Measurements from ENCODE around the gene GUCY2D. TPM values are rescaled to one million over a fixed set of nuclear protein-coding genes. Genes with fewer than 3 reads are reported as not detected.

The GUCY2D gene
- total RNA-seq, 1 experiment from 2014 or later: 1.7 TPM

DNA sequence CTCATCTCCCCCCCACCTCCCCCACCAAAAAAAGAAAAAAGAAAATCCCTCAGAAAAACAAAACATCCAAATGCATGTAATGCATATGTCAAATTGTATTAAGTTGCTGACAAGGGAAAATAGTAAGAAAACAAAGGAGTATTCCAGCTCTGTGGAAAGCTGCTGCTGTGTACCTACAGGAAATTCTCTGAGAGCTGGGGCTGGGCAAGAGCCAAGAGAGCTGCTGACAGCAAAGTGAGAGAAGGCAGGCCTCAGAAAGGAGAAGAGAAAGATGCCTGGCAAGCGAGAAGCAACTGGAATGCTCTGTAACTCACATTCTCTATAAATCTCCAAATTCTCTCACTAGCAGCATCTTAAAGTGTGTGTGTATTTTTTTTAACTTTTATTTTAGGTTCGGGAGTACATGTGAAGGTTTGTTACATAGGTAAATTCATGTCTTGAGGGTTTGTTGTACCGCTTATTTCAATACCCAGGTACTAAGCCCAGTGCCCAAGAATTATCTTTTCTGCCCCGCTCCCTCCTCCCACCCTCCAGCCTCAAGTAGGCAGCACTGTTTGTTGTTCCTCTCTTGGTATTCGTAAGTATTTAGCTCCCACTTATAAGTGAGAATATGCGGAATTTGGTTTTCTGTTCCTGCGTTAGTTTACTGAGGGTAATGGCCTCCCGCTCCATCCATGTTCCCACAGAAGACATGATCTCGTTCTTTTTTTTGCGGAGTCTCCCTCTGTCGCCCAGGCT is 46.0 kb upstream of the GUCY2D start:
- TF ChIP-seq, protein P1, sequence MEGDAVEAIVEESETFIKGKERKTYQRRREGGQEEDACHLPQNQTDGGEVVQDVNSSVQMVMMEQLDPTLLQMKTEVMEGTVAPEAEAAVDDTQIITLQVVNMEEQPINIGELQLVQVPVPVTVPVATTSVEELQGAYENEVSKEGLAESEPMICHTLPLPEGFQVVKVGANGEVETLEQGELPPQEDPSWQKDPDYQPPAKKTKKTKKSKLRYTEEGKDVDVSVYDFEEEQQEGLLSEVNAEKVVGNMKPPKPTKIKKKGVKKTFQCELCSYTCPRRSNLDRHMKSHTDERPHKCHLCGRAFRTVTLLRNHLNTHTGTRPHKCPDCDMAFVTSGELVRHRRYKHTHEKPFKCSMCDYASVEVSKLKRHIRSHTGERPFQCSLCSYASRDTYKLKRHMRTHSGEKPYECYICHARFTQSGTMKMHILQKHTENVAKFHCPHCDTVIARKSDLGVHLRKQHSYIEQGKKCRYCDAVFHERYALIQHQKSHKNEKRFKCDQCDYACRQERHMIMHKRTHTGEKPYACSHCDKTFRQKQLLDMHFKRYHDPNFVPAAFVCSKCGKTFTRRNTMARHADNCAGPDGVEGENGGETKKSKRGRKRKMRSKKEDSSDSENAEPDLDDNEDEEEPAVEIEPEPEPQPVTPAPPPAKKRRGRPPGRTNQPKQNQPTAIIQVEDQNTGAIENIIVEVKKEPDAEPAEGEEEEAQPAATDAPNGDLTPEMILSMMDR (IDR thresholded peaks at IDR 0.05; ENCODE audit: insufficient read depth in 1 of 2, low read depth in 1 of 2, low read length in 1 of 2, severe bottlenecking in 1 of 2, unreplicated experiment in 1 of 2): no peak
- Mint-ChIP-seq H3K36me3 (ENCODE audit: insufficient read depth, unreplicated experiment) (no peaks in the 10 kb centered on the region), H3K4me1 (ENCODE audit: low read depth, unreplicated experiment) (no peaks in the 10 kb centered on the region), H3K9me3 (ENCODE audit: unreplicated experiment) (no peaks in the 10 kb centered on the region), H3K4me3 (ENCODE audit: unreplicated experiment) (no peak overlapping the region), H3K27me3 (ENCODE audit: insufficient read depth, unreplicated experiment) (no peaks in the 10 kb centered on the region), H3K27ac (ENCODE audit: unreplicated experiment) (no peak overlapping the region)
- BruUV-seq (replicated peaks): no TSS peak
- ChIA-PET POLR2A (no interaction called here), CTCF (no interaction called here)
- Histone ChIP-seq H3K9me3 (no peaks in the 10 kb centered on the region), H3K4me3 (ENCODE audit: low read depth, low read length) (no peak overlapping the region), H3K4me1 (no peaks in the 10 kb centered on the region), H3K27me3 (replicated peaks; ENCODE audit: control insufficient read depth, insufficient read depth, low read length) (no peaks in the 10 kb centered on the region), H3K36me3 (ENCODE audit: control insufficient read depth, insufficient read depth, low read length) (no peaks in the 10 kb centered on the region)
- no peak for DNase-seq
- intact Hi-C loops (cut with micrococcal nuclease; ENCODE audit: unreplicated experiment): no loop called here

GRCh38 chr17:7959503-7960253 is 42.7 kb upstream of the GUCY2D start:
- no TSS peak for BruUV-seq (replicated peaks)
- Mint-ChIP-seq H3K27ac (ENCODE audit: unreplicated experiment) (no peak overlapping the region), H3K27me3 (ENCODE audit: insufficient read depth, unreplicated experiment) (no peaks in the 10 kb centered on the region), H3K36me3 (ENCODE audit: insufficient read depth, unreplicated experiment) (no peaks in the 10 kb centered on the region), H3K4me3 (ENCODE audit: unreplicated experiment) (no peak overlapping the region), H3K9me3 (ENCODE audit: unreplicated experiment) (no peaks in the 10 kb centered on the region), H3K4me1 (ENCODE audit: low read depth, unreplicated experiment) (no peaks in the 10 kb centered on the region)
- intact Hi-C loops (cut with micrococcal nuclease; ENCODE audit: unreplicated experiment): no loop called here
- no peak for DNase-seq
- TF ChIP-seq, protein P1 (IDR thresholded peaks at IDR 0.05; ENCODE audit: insufficient read depth in 1 of 2, low read depth in 1 of 2, low read length in 1 of 2, severe bottlenecking in 1 of 2, unreplicated experiment in 1 of 2): no peak
- Histone ChIP-seq H3K4me1 (no peaks in the 10 kb centered on the region), H3K4me3 (ENCODE audit: low read depth, low read length) (no peak overlapping the region), H3K27me3 (replicated peaks; ENCODE audit: control insufficient read depth, insufficient read depth, low read length) (no peaks in the 10 kb centered on the region), H3K9me3 (no peaks in the 10 kb centered on the region), H3K36me3 (ENCODE audit: control insufficient read depth, insufficient read depth, low read length) (no peaks in the 10 kb centered on the region)
- ChIA-PET POLR2A (no interaction called here), CTCF (no interaction called here)

GRCh38 chr17:7961421-7961820 is 41.0 kb upstream of the GUCY2D start:
- H3K27me3 Mint-ChIP-seq (ENCODE audit: insufficient read depth, unreplicated experiment): no peaks in the 10 kb centered on the region
- H3K36me3 Mint-ChIP-seq (ENCODE audit: insufficient read depth, unreplicated experiment): no peaks in the 10 kb centered on the region
- BruUV-seq (replicated peaks): no TSS peak
- Histone ChIP-seq H3K4me1 (no peaks in the 10 kb centered on the region), H3K9me3 (no peaks in the 10 kb centered on the region), H3K27me3 (replicated peaks; ENCODE audit: control insufficient read depth, insufficient read depth, low read length) (no peaks in the 10 kb centered on the region), H3K4me3 (ENCODE audit: low read depth, low read length) (no peak overlapping the region), H3K36me3 (ENCODE audit: control insufficient read depth, insufficient read depth, low read length) (no peaks in the 10 kb centered on the region)
- DNase-seq: no peak
- no peak overlapping the region for H3K27ac Mint-ChIP-seq (ENCODE audit: unreplicated experiment)
- H3K4me3 Mint-ChIP-seq (ENCODE audit: unreplicated experiment): no peak overlapping the region
- CTCF ChIA-PET: no interaction called here
- H3K9me3 Mint-ChIP-seq (ENCODE audit: unreplicated experiment): no peaks in the 10 kb centered on the region
- TF ChIP-seq, protein P1 (IDR thresholded peaks at IDR 0.05; ENCODE audit: insufficient read depth in 1 of 2, low read depth in 1 of 2, low read length in 1 of 2, severe bottlenecking in 1 of 2, unreplicated experiment in 1 of 2): no peak
- POLR2A ChIA-PET: no interaction called here
- no peaks in the 10 kb centered on the region for H3K4me1 Mint-ChIP-seq (ENCODE audit: low read depth, unreplicated experiment)
- intact Hi-C loops (cut with micrococcal nuclease; ENCODE audit: unreplicated experiment): no loop called here

Measured in Caco-2 (cell line).